ENCODE results near the gene CHMP6.

GRCh38 chr17:81002013-81002384 lies 10.4 kb downstream of the CHMP6 start:
- TF ChIP-seq RXRA (IDR thresholded peaks at IDR 0.05) (no peak), EGR1 (IDR thresholded peaks at IDR 0.05; ENCODE audit: low read depth in 2 of 2) (no peak), RAD21 (IDR thresholded peaks at IDR 0.05) (no peak), TAF1 (conservative IDR thresholded peaks at IDR 0.05) (no peak), GABPA (IDR thresholded peaks at IDR 0.05 in 1 of 2, conservative IDR thresholded peaks at IDR 0.05 in 1 of 2) (no peak), YY1 (IDR thresholded peaks at IDR 0.05) (no peak), HNF4A (conservative IDR thresholded peaks at IDR 0.05) (no peak), REST (IDR thresholded peaks at IDR 0.05) (no peak), FOXA1 (IDR thresholded peaks at IDR 0.05) (no peak)
- TF ChIP-seq, protein P1, sequence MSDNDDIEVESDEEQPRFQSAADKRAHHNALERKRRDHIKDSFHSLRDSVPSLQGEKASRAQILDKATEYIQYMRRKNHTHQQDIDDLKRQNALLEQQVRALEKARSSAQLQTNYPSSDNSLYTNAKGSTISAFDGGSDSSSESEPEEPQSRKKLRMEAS (IDR thresholded peaks at IDR 0.05): no peak
- TF ChIP-seq, protein P2, sequence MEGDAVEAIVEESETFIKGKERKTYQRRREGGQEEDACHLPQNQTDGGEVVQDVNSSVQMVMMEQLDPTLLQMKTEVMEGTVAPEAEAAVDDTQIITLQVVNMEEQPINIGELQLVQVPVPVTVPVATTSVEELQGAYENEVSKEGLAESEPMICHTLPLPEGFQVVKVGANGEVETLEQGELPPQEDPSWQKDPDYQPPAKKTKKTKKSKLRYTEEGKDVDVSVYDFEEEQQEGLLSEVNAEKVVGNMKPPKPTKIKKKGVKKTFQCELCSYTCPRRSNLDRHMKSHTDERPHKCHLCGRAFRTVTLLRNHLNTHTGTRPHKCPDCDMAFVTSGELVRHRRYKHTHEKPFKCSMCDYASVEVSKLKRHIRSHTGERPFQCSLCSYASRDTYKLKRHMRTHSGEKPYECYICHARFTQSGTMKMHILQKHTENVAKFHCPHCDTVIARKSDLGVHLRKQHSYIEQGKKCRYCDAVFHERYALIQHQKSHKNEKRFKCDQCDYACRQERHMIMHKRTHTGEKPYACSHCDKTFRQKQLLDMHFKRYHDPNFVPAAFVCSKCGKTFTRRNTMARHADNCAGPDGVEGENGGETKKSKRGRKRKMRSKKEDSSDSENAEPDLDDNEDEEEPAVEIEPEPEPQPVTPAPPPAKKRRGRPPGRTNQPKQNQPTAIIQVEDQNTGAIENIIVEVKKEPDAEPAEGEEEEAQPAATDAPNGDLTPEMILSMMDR (IDR thresholded peaks at IDR 0.05; ENCODE audit: low read depth, low read length, missing input control): no peak

All from liver (tissue), 3 donors.